Endothelial cell (in vitro differentiated cells): ENCODE data around the gene GAR1. TPM values are rescaled to one million over a fixed set of nuclear protein-coding genes. Genes with fewer than 3 reads are reported as not detected.
A peak's percentile ranks its signal among the peaks of the same experiment; 100 is the strongest.
"Not testable (repeated sequence)": the region's sequence is repeated elsewhere in the genome, so short reads cannot be mapped to it uniquely, and the experiment has no call there.

Source experiments
- DNase-seq: peaks from one replicate; pipeline ENCODE4 v3.0.0; 2021; ENCODE audit warnings: low spot score
- H3K27ac Mint-ChIP-seq: one replicate; pipeline ENCODE4 v1.8.0; 2021; ENCODE audit warnings: mixed read lengths, inconsistent platforms; ENCODE audit not compliant: unreplicated experiment
- H3K27me3 Mint-ChIP-seq: one replicate; pipeline ENCODE4 v1.8.0; 2021; ENCODE audit warnings: mild to moderate bottlenecking, moderate library complexity, mixed read lengths, inconsistent platforms; ENCODE audit not compliant: unreplicated experiment
- H3K36me3 Mint-ChIP-seq: one replicate; pipeline ENCODE4 v1.8.0; 2021; ENCODE audit warnings: mild to moderate bottlenecking, low read depth, mixed read lengths, inconsistent platforms; ENCODE audit not compliant: unreplicated experiment
- H3K4me1 Mint-ChIP-seq: one replicate; pipeline ENCODE4 v1.8.0; 2021; ENCODE audit warnings: mild to moderate bottlenecking, mixed read lengths, inconsistent platforms; ENCODE audit not compliant: unreplicated experiment
- H3K4me3 Mint-ChIP-seq: one replicate; pipeline ENCODE4 v1.8.0; 2021; ENCODE audit warnings: mild to moderate bottlenecking, mixed read lengths, inconsistent platforms; ENCODE audit not compliant: unreplicated experiment
- H3K9me3 Mint-ChIP-seq: one replicate; pipeline ENCODE4 v1.8.0; 2021; ENCODE audit warnings: mixed read lengths, inconsistent platforms; ENCODE audit not compliant: unreplicated experiment
- CTCF ChIP-seq: fragments of 200-600 bp; sonication (generic); IDR thresholded peaks from one replicate; pipeline ENCODE4 v1.5.0; 2021; ENCODE audit warnings: antibody characterized with exemption; ENCODE audit not compliant: unreplicated experiment
- total RNA-seq: library from RNA; stranded (reverse); fragmentation: NEBNext Ultra II Directional; extraction: Animal tissue kit (Norgen Biotek cat#: 25700); gene quantifications from one replicate; pipeline ENCODE4 v1.2.1, GENCODE V29; 2021; ENCODE audit not compliant: unreplicated experiment

The GAR1 gene
- total RNA-seq, 1 donor from 2014 or later: 34.4 TPM

GRCh38 chr4:109836985-109837384 lies 21.4 kb downstream of the GAR1 start:
- TF ChIP-seq CTCF: no peak
- H3K4me1 Mint-ChIP-seq: peaks cover 6% of the 10 kb centered on the region
- peaks cover 8% of the 10 kb centered on the region for H3K36me3 Mint-ChIP-seq
- H3K4me3 Mint-ChIP-seq: no peak overlapping the region
- no peaks in the 10 kb centered on the region for H3K9me3 Mint-ChIP-seq
- no peak for DNase-seq
- H3K27me3 Mint-ChIP-seq: no peaks in the 10 kb centered on the region
- H3K27ac Mint-ChIP-seq: no peak overlapping the region

- Mint-ChIP-seq H3K27ac (peak overlapping the region; percentile 84), H3K9me3 (no peaks in the 10 kb centered on the region), H3K4me3 (no peak overlapping the region), H3K27me3 (no peaks in the 10 kb centered on the region), H3K36me3 (no peaks in the 10 kb centered on the region), H3K4me1 (peaks cover 20% of the 10 kb centered on the region)
- TF ChIP-seq CTCF: no peak
- no peak for DNase-seq
Measured at GRCh38 chr4:109846395-109847098, 31.0 kb downstream of the GAR1 start.

GRCh38 chr4:109847896-109848442 lies 32.4 kb downstream of the GAR1 start, which contains the start of gene LRIT3:
TSS of gene LRIT3 (plus strand) at chr4:109848107. CDS start at chr4:109848202, 95 bp downstream.
- no peak for TF ChIP-seq CTCF
- no peak for DNase-seq
- Mint-ChIP-seq H3K27ac (peak within 1 kb of the TSS; percentile 84), H3K9me3 (no peaks in the 10 kb centered on the region), H3K27me3 (peaks cover 2% of the 10 kb centered on the region), H3K4me3 (no peak within 1 kb of the TSS), H3K4me1 (peaks cover 20% of the 10 kb centered on the region), H3K36me3 (peaks cover 4% of the 10 kb centered on the region)

- Mint-ChIP-seq H3K4me1 (peaks cover 20% of the 10 kb centered on the region), H3K36me3 (peaks cover 8% of the 10 kb centered on the region), H3K27ac (no peak overlapping the region), H3K4me3 (no peak overlapping the region), H3K9me3 (no peaks in the 10 kb centered on the region), H3K27me3 (peaks cover 2% of the 10 kb centered on the region)
- no peak for DNase-seq
- TF ChIP-seq CTCF: no peak
Measured at GRCh38 chr4:109848501-109848900, 32.9 kb downstream of the GAR1 start.

GRCh38 chr4:109850601-109851000 lies 35.0 kb downstream of the GAR1 start:
- Mint-ChIP-seq H3K27me3 (peaks cover 2% of the 10 kb centered on the region), H3K36me3 (peaks cover 11% of the 10 kb centered on the region), H3K4me3 (no peak overlapping the region), H3K4me1 (peaks cover 16% of the 10 kb centered on the region), H3K9me3 (no peaks in the 10 kb centered on the region), H3K27ac (no peak overlapping the region)
- no peak for DNase-seq
- TF ChIP-seq CTCF: no peak

GRCh38 chr4:109859426-109860300 lies 44.1 kb downstream of the GAR1 start:
- H3K27me3 Mint-ChIP-seq, H3K4me1 Mint-ChIP-seq, H3K27ac Mint-ChIP-seq, DNase-seq, H3K4me3 Mint-ChIP-seq, H3K9me3 Mint-ChIP-seq: not testable (repeated sequence)
- peaks cover 27% of the 10 kb centered on the region for H3K36me3 Mint-ChIP-seq
